MCF 10A (cell line): ENCODE data around the gene CHRM2. TPM values are rescaled to one million over a fixed set of nuclear protein-coding genes. Genes with fewer than 3 reads are reported as not detected.

Experiments
- BruUV-seq: library from RNA; stranded (reverse); fragments of 400-500 nt; replicated peaks from 2 replicates; lab custom pipeline; 2021; lab: Mats Ljungman, UMichigan
- CTCF ChIA-PET: fragments of 300-600 bp; sonication (Branson Sonifier 250); formaldehyde crosslinking; extraction: SDS; loops from one replicate; lab custom pipeline; 2021; ENCODE audit warnings: antibody characterized with exemption, inconsistent platforms; lab: Yijun Ruan, JAX
- POLR2A ChIA-PET: fragments of 300-600, 350-650 bp; sonication (Branson Sonifier 250); formaldehyde crosslinking; extraction: SDS; loops from one replicate; lab custom pipeline; 2020; ENCODE audit warnings: antibody characterized with exemption, inconsistent platforms; lab: Yijun Ruan, JAX
- DNase-seq: peaks from one replicate; pipeline ENCODE4 v3.0.0-alpha.2; 2018; ENCODE audit not compliant: unreplicated experiment
- H3K27ac Mint-ChIP-seq: one replicate; pipeline ENCODE4 v1.8.0; 2022; ENCODE audit warnings: mild to moderate bottlenecking, low read depth, mixed read lengths; ENCODE audit not compliant: unreplicated experiment
- H3K27me3 Mint-ChIP-seq: one replicate; pipeline ENCODE4 v1.8.0; 2022; ENCODE audit warnings: mixed read lengths; ENCODE audit not compliant: insufficient read depth, unreplicated experiment
- H3K36me3 Mint-ChIP-seq: one replicate; pipeline ENCODE4 v1.8.0; 2022; ENCODE audit warnings: mild to moderate bottlenecking, moderate library complexity, mixed read lengths; ENCODE audit not compliant: insufficient read depth, unreplicated experiment
- H3K4me1 Mint-ChIP-seq: one replicate; pipeline ENCODE4 v1.8.0; 2022; ENCODE audit warnings: mixed read lengths; ENCODE audit not compliant: insufficient read depth, unreplicated experiment
- H3K4me3 Mint-ChIP-seq: one replicate; pipeline ENCODE4 v1.8.0; 2022; ENCODE audit warnings: mild to moderate bottlenecking, moderate library complexity, mixed read lengths; ENCODE audit not compliant: unreplicated experiment
- H3K9me3 Mint-ChIP-seq: one replicate; pipeline ENCODE4 v1.8.0; 2022; ENCODE audit warnings: mixed read lengths; ENCODE audit not compliant: unreplicated experiment
- intact Hi-C: fragments of 100-400 bp; cut with micrococcal nuclease; formaldehyde crosslinking; loops from 2 replicates; pipeline ENCODE4 v1.14.1; 2022
- total RNA-seq: library from RNA; stranded (reverse); gene quantifications from 2 replicates; pipeline ENCODE4 v1.2.3, GENCODE V29; 2022
- TF ChIP-seq, protein P1 (sequence below): fragments of 200-600 bp; IDR thresholded peaks from one replicate; pipeline ENCODE4 v1.8.0; 2022; ENCODE audit warnings: antibody characterized with exemption, mild to moderate bottlenecking; ENCODE audit not compliant: unreplicated experiment

The CHRM2 gene
- total RNA-seq, 1 experiment from 2014 or later, result not detected

DNA sequence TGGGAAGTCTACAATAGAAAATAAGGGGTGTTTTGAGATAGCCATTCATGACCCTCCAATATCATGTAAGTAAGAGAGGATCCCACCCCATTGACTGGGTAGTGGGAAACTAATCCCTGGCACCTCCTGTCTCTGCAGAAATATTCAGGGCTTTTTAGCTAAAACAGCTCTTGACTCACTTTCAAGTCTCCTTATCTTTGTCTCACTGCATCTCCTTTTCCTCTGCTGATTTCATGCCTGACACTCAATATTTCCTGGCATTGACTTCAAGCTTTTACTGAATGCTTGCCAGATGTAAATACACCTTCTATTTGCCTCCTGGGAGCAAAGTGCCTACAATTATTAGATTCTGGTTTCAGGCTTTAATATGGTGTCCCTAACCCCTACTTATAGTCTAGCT is 57.1 kb downstream of the CHRM2 start:
- Mint-ChIP-seq H3K27me3 (no peaks in the 10 kb centered on the region), H3K27ac (no peak overlapping the region), H3K4me1 (no peaks in the 10 kb centered on the region), H3K9me3 (no peaks in the 10 kb centered on the region), H3K4me3 (no peak overlapping the region), H3K36me3 (no peaks in the 10 kb centered on the region)
- no peak for DNase-seq
- intact Hi-C loops, result no loop called here
- ChIA-PET CTCF (interaction anchor here (0.6 kb wide), 3 partner anchors 132 to 483 kb away, joined by 3 to 4 read pairs (median 3); no protein-coding TSS in a partner anchor), POLR2A (no interaction called here)
- BruUV-seq, result no TSS peak
- TF ChIP-seq, protein P1, sequence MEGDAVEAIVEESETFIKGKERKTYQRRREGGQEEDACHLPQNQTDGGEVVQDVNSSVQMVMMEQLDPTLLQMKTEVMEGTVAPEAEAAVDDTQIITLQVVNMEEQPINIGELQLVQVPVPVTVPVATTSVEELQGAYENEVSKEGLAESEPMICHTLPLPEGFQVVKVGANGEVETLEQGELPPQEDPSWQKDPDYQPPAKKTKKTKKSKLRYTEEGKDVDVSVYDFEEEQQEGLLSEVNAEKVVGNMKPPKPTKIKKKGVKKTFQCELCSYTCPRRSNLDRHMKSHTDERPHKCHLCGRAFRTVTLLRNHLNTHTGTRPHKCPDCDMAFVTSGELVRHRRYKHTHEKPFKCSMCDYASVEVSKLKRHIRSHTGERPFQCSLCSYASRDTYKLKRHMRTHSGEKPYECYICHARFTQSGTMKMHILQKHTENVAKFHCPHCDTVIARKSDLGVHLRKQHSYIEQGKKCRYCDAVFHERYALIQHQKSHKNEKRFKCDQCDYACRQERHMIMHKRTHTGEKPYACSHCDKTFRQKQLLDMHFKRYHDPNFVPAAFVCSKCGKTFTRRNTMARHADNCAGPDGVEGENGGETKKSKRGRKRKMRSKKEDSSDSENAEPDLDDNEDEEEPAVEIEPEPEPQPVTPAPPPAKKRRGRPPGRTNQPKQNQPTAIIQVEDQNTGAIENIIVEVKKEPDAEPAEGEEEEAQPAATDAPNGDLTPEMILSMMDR, result no peak

DNA sequence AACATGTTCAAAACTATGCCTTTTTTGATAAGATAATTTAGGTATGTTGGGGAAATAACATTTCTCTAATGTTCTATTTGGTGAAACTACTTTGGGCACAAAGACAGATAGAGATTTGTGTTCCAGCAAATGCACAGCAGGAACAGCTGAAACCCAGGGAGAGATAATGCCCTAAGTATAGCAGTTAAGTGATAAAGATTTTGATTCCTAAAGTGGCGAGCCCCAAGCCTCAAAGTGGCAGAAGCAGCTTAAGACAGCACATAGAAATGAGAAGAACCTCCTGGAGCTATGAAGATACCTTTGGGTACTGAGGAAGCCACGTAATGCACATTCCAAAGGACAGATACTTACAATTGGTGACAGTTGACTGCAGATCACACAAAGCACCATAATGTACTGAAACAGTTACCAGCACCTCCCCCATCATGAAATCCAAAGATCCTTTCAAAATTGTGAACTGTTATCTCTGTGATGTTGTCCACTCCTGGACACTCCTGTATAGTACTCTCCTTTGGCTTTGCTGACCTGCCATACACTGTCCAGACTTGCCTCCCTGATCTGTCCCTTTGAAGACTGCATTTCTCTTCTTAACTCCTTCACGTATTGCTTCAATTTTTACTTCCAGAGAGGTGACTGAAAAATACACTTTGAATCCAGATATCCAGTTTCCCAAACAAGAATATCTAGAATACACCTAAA is 62.9 kb downstream of the CHRM2 start:
- no peaks in the 10 kb centered on the region for H3K4me1 Mint-ChIP-seq
- H3K36me3 Mint-ChIP-seq, result no peaks in the 10 kb centered on the region
- CTCF ChIA-PET, result interaction anchor here (0.6 to 0.7 kb wide), 2 partner anchors 170 to 1221 kb away, joined by 3 read pairs; no protein-coding TSS in a partner anchor
- H3K4me3 Mint-ChIP-seq, result no peak overlapping the region
- H3K27me3 Mint-ChIP-seq, result no peaks in the 10 kb centered on the region
- intact Hi-C loops, result no loop called here
- DNase-seq, result no peak
- H3K9me3 Mint-ChIP-seq, result no peaks in the 10 kb centered on the region
- BruUV-seq, result no TSS peak
- TF ChIP-seq, protein P1, result no peak
- no peak overlapping the region for H3K27ac Mint-ChIP-seq
- POLR2A ChIA-PET, result no interaction called here

DNA sequence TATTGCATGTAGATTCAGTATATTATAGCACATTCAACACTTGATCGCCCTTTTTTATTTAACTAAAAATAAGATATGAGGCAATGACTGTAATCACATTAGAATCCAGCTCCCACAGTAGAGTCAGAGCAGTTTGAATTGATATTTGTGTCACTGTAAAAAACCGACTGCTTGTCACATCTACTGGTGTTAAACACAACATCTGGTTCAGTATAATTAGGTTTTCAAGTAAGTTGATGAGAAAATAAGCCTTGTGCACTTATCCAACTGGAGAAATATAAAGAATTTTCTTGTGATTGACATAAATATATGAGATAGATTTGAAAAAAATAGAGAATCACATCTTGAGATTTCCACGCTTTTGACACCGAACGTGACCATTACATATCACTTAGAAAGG is 69.0 kb downstream of the CHRM2 start:
- no peak overlapping the region for H3K4me3 Mint-ChIP-seq
- H3K36me3 Mint-ChIP-seq, result no peaks in the 10 kb centered on the region
- no peaks in the 10 kb centered on the region for H3K9me3 Mint-ChIP-seq
- POLR2A ChIA-PET, result no interaction called here
- BruUV-seq, result no TSS peak
- intact Hi-C loops, result no loop called here
- no peak for DNase-seq
- H3K27me3 Mint-ChIP-seq, result peaks cover 2% of the 10 kb centered on the region
- TF ChIP-seq, protein P1, result no peak
- CTCF ChIA-PET, result no interaction called here
- no peaks in the 10 kb centered on the region for H3K4me1 Mint-ChIP-seq
- H3K27ac Mint-ChIP-seq, result no peak overlapping the region

DNA sequence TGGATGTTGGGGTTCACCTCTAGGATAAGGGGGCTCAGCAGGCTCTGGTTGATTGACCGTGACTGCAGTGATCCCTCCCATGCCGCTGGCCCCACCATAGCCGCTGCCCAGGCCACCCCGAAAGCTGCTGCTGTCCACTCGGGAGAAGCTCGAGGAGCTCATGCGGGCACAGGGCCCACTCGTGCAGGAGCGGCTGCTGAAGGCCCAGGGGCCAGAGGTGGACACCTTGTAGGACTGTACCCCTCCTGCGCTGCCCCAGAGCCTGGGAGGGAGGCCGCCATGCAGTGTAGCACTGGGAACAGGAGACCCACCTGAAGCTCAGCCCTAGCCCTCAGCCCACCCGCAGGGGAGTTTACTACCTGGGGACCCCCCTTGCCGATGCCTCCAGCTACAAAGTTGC is 70.0 kb downstream of the CHRM2 start:
- TF ChIP-seq, protein P1, result no peak
- no peak for DNase-seq
- Mint-ChIP-seq H3K4me1 (no peaks in the 10 kb centered on the region), H3K36me3 (no peaks in the 10 kb centered on the region), H3K4me3 (no peak overlapping the region), H3K27ac (no peak overlapping the region), H3K9me3 (no peaks in the 10 kb centered on the region), H3K27me3 (peaks cover 13% of the 10 kb centered on the region)
- no TSS peak for BruUV-seq
- CTCF ChIA-PET, result no interaction called here
- POLR2A ChIA-PET, result interaction anchor here (0.7 kb wide), 1 partner anchor 1753 kb away, joined by 3 read pairs; no protein-coding TSS in a partner anchor
- intact Hi-C loops, result no loop called here
